GM18870 (cell line): ENCODE measurements around the gene ITPKA.
"Not testable (repeated sequence)": the region's sequence is repeated elsewhere in the genome, so short reads cannot be mapped to it uniquely, and the experiment has no call there.

Experiments used
- ATAC-seq: cut with Tn5 transposase; IDR thresholded peaks from one replicate; pipeline ENCODE4 v1.9.1; 2021; ENCODE audit warnings: moderate library complexity; ENCODE audit not compliant: unreplicated experiment

Gene ITPKA

DNA sequence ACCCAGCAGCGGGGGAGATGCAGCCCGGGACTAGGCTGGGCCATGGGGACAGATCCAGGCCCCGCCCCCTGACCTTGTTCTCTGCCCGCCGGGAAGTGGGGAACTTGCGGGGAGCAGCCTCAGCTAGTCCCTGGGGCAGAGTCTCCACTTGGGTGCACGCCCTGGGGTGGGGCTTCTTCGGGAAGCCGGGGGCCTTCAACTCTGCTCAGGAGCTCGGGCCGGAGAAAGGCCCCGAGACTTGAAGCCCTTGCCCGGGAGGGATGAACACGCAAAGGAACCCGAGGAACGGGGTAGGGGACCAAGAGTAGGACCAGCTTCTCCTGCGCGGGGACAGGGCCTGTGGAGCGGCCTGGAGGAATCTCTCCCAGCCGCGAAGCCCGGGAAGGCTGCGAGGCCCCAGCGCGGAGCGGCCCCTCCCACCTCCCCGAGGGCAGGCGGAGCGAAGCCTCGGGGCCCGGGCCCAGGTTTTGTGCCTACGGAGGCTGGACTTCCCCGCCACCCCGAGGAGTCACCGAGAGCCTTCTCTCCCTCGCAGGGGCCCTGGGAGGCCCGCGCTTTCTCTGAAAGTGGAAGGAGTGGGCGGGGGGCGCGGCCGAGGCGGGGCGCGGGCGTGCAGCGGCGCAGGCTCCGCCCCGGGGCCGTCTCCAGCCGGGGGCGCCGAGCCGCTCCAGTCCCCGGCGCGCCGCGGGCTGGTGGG is at the start of gene ITPKA:
Gene ITPKA (plus strand): TSS at position 670 of the 697 bp plus-strand sequence. CDS start 54 bp downstream, outside the sequence.
- ATAC-seq, result peak; percentile 50

- no peak for ATAC-seq
Observed at GRCh38 chr15:41445399-41445798, 48.3 kb upstream of the ITPKA start.

DNA sequence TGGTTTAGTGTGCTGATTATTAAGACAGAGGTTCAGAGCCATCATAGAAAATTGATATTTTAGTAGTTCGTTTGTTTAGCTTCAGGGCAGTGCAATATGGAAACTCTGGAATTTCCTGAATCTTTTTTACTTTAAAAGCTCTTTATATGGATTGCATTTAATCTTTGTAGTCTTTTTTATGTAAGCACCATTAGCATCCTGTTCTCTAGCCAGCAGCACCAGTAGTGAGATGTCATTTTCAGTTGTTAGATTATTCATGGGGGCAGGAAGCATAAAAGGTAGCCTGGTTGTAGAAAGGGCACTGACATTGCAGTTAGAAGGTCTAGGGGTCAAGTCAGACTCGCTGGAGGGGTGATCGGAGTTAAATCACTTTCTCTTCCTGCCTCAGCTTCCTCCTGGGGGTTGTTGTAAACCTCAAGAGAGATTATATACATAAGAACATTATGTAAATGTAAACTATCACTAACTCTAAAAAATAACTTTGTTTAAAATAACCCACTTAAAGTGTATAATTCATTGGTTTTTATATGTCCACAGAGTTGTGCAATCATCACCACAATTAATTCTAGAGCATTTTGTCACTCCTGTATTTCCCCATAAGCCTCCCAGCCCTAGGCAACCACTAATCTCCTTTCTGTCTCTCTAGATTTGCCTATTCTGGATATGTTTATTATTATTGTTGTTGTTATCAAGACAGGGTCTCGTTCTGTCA is 31.4 kb upstream of the ITPKA start:
- ATAC-seq, result no peak

DNA sequence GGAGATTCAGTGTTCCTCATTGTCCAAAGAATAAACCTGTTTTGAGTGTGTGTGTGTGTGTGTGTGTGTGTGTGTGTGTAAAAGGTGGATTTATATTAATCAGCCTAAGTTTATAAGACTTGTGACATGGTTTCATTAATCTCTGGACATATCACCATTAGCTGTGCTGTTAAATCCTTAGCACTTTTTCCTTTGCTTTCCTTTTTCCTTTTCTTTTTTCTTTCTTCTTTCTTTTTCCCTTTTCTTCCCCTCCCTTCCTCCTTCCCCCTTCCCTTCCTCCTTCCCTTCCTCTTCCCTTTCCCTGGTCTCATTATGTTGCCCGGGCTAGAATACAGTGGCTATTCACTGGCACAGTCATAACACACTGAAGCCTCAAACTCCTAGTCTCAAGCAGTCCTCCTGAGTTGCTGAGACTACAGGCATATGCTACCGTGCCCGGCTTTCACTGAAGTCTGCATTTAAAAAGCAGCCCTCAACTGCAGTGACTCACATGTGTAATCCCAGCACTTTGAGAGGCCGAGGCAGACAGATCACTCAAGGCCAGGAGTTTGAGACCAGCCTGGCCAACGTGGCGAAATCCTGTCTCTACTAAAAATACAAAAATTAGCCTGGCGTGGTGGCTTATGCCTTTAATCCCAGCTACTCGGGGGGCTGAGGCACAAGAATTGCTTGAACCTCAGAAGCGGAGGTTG is 28.6 kb upstream of the ITPKA start:
- no peak for ATAC-seq

DNA sequence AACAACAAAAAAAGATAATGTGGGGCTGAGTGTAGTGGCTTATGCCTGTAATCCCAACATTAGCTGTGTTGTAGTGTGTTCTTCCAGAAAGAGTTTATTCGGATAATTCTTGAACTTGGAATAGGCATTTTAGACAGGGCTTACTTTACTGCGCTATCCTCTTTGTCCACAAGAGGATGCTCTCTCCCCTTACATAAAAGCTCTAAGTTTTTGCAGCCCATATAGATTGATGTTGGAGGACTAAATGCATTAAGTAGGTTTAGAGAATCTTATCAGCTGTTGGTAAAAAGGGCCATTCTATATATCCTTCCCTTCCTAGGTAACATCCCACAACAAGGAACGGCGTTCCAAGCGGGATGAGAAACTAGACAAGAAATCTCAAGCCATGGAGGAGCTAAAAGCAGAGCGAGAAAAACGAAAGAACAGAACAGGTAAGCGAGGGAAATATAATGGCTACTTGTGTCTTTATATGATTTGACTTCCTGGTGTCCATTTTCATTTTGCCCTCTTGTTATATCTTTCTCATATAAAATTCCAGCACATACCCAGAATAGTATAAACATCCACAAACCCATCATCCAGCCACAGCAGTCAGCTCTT is 27.8 kb upstream of the ITPKA start:
- no peak for ATAC-seq

- no peak for ATAC-seq
Observed at GRCh38 chr15:41466711-41467110, 27.0 kb upstream of the ITPKA start.

DNA sequence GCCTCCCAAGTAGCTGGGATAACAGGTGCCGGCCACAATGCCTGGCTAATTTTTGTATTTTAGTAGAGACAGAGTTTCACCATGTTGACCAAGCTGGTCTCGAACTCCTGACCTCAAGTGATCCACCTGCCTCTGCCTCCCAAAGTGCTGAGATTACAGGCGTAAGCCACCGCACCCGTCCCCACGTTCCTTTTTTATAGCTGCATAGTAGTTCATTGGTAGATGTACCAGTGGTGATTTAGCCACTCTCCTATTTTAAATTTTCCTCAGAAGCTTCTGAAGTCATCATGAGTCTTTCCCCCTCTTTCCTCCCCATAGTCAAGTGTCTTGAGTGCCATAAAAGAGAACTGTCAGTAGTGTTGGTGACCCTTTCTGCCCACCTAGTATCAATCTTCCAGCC is 24.0 kb upstream of the ITPKA start:
- ATAC-seq, result not testable (repeated sequence)

DNA sequence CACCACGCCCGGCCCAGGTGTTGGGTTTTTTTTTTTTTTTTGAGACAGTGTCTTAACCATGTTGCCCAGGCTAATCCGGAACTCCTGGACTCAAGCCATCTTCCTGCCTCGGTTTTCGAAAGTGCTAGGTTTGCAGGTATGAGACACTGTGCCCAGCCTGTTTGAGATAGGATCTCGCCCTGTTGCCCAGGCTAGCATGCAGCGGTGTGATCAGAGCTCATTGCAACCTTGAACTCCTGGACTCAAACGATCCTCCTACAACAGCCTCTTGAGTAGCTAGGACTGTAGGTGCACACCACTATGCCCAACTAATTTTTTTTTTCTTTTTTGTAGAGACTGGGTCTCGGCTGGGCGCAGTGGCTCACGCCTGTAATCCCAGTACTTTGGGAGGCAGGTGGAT is 20.3 kb upstream of the ITPKA start:
- no peak for ATAC-seq

GRCh38 chr15:41474436-41474835 is 19.2 kb upstream of the ITPKA start:
- ATAC-seq, result no peak

DNA sequence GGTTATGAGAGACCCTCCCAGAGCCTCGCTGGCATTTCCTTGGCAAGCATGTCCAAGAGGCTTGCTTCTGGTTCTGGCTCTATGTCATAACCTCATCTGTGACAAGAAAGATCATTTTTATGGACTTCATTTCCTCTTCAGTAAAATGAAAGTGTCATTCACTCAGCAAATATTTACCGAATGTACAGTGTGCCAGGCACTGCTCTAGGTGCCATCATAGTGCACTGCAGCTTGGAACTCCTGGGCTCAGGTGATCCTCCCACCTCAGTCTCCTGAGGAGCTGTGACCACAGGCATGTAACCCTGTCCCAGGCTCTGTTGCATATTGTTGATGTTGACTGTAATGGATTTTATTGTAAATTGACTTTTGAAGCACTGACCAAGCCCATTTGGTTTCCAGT is 18.7 kb upstream of the ITPKA start:
- ATAC-seq, result no peak

GRCh38 chr15:41476416-41477048 is 17.1 kb upstream of the ITPKA start:
- no peak for ATAC-seq

- no peak for ATAC-seq
Observed at GRCh38 chr15:41480396-41481140, 13.1 kb upstream of the ITPKA start.

DNA sequence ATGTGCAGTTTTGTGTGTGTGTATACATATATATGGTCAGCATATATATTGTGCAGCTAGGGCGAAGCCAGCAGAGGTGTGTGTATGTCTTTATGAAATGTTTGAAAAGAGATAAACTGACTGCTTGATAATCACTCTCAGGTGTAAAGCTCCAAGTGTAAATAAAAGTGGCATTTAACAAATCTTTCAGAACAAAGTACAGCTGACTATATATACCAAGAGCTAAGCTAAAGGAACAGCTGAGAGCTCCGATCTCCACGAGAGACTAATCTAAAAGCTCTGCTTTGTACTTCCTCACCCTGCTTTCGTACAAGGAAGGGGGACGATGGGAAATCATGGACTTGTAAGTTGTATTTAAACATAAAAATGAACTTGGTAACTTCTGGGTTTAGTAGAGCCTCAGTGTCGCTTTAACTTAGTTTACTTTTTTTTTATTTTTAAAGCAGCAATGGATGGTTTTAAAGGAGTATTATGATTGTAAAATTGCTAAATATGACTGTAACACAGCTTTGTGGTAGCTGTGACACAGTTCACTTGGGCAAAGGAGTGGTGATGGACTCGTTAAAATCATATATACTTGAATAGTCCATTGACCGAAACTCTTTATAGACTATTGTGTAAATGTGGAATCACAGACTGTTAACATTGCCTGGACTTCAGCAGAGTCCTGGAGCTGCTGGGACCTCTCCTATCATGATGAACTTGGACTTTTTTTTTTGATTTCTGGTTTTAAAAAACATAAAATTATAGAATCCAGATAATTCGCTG is 11.4 kb upstream of the ITPKA start:
- no peak for ATAC-seq

GRCh38 chr15:41483115-41483514 is 10.6 kb upstream of the ITPKA start:
- no peak for ATAC-seq

DNA sequence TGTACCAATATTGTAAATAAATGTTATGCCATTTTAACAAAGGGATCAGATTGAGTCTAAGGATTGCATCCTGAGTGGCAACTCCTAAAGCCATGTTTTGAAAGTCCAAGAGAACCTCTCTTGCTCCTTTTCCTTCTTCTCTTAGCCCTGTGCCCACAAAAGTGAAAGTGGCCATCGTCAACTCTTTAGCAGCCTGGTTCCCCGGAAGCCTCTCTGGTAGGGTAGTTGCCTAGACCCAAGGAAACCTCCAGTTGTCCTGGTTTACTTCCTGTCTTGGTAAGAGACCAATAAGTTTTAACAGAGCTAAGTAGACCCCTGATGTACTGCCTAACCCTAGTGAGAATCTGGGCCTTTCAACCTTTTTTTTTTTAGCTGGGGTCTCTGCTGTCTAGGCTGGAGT is 10.2 kb upstream of the ITPKA start:
- ATAC-seq, result no peak

DNA sequence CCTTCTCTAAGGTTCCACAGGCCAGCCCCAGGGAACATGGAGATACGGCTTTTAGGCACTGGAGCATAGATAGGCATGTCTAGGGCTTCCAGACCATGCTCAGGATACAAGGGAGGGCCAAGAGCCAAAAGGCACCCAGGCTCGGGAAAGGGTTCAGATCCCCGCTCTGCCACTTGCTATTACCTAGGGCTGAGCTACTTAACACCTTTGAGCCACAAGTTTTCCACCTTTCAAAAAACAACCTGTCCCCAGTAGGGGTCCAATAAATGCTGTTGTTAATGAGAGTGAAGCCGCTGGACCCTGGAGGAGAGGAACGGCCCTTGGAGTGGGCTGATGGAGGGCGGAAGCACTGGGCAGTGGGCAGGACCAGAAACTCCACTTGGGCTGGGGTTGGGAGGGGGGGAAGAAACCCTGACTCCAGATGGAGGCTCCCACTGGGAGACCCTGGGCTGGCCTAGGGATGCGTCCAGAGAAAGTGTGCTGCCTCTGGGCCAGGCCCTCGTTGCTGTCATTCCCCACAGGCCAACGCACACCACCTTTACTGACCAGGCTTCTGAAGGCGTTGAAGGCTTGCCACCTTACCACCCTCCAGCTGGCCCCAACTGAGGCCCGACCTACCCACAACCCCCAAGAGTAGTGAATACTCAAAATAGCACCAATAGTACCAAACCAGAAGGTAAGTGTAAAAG is 8.6 kb upstream of the ITPKA start:
- ATAC-seq, result no peak

DNA sequence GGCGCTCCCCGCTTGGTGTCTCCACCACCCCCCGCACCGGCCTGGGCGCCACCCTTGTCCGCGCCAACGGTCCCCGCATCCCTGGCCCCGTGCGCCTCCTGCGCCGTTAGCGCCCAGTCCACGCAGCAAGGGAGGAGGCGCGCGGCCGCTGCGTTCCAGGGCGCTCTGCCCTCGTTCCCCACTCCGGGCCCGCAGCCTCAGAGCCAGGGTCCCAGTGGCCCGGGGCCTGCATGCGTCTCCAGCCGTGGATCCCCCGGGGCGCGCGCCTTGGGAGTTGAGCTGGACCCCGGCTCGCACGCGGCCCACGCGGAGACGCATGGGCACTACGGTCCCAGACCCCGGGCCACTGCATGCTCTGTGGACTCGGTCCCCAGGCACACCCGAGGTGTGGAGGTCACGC is 7.4 kb upstream of the ITPKA start:
- no peak for ATAC-seq

DNA sequence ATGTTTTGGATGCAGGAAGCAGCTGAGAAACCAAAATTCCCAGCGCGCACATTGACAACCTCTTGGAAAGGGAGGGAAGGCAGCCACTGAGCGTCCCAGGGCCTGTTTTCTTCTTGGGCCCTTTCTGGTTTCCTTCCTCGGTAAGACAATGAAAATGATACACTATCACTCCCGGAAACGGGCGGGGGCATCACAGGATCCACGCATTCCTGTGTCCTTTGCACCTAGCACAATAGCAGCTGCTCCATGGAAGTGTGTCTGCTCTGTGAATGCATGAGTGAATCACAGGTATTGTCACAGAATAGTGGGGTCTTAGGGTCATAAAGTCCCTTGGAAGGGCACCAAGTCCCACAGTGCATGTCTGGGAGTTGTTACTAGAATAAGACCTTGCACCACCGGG is 6.3 kb upstream of the ITPKA start:
- ATAC-seq, result no peak

DNA sequence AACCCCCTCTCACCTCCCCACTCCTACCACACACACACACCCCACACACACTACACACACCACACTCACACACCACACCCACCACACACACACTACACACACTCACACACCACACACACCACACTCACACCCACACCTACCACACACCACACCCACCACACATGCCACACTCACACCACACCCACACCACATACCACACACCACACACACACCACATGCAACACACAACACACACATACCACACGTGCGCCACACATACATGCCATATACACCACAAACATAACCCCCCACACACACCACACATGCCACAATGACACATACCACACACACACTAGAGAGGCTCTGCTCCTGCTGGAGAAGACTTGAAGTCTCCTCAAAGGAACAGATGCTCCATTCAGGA is 5.9 kb upstream of the ITPKA start:
- ATAC-seq, result no peak
